GM13977 (cell line): ENCODE data around the gene SNTB2.
"Not testable (repeated sequence)": the region's sequence is repeated elsewhere in the genome, so short reads cannot be mapped to it uniquely, and the experiment has no call there.

Source experiments
- DNase-seq: peaks from one replicate; pipeline ENCODE4 v3.0.0; 2012; ENCODE audit warnings: low spot score
- in situ Hi-C: fragments of 300-500 bp; cut with MboI; formaldehyde crosslinking; loops from one replicate; pipeline ENCODE4 v1.12.0; 2022; ENCODE audit warnings: low sequenced_read_pairs, low pct_unique_long_range_greater_than_20kb, mixed read lengths, inconsistent platforms; ENCODE audit not compliant: unreplicated experiment
- TF ChIP-seq, protein P1 (sequence below): IDR thresholded peaks from 2 replicates; pipeline ENCODE4 v1.5.1; 2012; ENCODE audit warnings: mild to moderate bottlenecking, control low read depth; ENCODE audit not compliant: insufficient read depth; ENCODE audit errors: extremely low read depth, missing control alignments

SNTB2 gene

DNA sequence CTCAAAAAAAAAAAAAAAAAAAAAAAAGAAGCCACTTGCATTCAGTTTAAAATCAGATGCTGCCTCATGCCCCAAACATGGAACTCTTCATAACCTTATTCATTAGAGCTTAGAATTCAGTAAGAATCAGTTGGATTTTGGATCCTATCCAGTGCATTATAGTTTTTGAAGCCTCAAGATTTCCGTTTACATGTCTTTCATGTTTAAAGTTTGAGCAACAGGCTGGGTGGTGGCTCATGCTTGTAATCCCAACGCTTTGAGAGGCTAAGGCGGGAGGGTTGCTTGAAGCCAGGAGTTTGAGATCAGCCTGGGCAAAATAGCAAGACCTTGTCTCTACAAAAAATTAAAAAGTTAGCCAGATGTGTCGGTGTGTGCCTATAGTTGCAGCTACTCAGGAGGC, 55.0 kb downstream of the SNTB2 start:
- no peak for DNase-seq
- in situ Hi-C loops: no loop called here
- TF ChIP-seq, protein P1, sequence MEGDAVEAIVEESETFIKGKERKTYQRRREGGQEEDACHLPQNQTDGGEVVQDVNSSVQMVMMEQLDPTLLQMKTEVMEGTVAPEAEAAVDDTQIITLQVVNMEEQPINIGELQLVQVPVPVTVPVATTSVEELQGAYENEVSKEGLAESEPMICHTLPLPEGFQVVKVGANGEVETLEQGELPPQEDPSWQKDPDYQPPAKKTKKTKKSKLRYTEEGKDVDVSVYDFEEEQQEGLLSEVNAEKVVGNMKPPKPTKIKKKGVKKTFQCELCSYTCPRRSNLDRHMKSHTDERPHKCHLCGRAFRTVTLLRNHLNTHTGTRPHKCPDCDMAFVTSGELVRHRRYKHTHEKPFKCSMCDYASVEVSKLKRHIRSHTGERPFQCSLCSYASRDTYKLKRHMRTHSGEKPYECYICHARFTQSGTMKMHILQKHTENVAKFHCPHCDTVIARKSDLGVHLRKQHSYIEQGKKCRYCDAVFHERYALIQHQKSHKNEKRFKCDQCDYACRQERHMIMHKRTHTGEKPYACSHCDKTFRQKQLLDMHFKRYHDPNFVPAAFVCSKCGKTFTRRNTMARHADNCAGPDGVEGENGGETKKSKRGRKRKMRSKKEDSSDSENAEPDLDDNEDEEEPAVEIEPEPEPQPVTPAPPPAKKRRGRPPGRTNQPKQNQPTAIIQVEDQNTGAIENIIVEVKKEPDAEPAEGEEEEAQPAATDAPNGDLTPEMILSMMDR: no peak

DNA sequence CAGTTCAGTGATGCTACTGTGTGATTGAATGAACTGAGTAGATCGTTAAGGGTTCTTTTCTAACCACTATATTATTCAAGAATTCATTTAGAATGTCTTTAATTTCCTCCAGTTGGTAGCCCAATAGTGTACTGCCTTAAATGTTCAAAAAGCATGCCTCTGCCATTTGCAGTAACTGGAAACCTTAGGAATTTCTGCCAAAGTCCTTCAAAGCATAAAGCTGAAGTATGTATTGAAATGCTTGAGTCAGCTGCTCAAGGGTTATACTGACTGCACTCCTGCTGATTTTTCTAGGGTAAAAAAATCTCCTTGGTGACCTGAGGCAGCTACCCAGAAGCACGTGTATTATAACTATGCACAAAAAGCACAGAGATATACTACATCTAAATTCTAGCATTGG, 56.5 kb downstream of the SNTB2 start:
- TF ChIP-seq, protein P1: no peak
- in situ Hi-C loops: no loop called here
- DNase-seq: no peak

DNA sequence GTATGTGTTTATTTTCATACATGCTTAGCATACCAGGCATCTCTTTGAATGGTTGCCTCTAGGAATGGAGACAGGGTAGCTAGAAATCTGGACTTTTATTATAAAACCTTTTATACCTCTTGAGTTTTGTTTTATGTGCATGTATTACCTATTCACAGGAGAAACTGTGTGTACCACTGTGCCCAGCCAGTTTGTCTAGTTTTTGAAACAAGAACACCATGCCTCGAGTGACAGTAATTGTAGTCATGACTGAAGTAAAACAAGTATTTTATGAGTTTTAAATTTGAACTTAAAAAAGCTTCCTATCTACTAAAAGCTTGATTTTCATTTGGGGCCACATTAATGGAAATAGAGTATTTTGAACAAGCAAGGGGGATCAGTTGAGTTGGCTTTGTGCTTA, 57.4 kb downstream of the SNTB2 start:
- TF ChIP-seq, protein P1: no peak
- DNase-seq: no peak
- in situ Hi-C loops: no loop called here

DNA sequence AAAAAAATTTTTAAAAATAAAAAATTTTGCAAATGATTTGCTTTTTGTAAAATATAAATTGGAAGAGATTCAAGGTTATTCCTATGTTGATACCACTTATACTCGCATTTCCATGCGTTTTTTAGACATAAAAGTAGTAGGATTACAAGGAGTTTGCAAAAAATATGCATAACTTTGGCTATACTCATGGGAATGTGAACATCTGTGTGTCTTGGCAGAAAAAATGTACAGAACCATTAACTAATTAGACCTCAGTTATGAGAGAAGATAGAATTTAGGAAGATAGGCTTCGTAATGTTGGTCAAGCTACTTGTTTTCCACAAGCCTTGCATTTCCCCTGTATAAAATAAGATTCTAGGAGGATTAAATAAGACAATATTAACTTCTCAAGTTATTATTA, 63.1 kb downstream of the SNTB2 start:
- in situ Hi-C loops: no loop called here
- TF ChIP-seq, protein P1: no peak
- no peak for DNase-seq

DNA sequence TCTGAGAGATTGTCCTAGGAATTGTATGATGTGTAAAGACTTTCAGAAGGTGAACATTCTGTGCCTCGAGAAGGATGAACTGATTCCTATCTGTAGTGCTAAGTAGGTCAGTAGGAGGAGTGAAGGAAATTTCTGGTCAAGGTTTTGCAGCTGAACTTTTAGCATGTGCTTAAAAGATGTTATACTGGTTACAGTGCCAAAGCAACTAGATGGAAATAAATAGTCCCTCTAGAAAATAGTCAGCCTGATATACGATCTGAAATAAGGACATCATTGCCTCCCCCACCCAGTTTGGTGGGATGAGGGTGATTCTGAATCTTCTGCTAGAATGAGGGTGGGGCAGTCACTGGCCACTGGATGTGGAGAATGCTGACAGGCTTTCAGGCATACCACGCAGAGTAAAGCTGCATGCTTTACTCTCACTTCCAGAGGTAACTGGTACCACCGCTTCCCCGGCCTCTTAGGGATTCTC, 66.9 kb downstream of the SNTB2 start:
- TF ChIP-seq, protein P1: no peak
- DNase-seq: no peak
- in situ Hi-C loops: no loop called here

DNA sequence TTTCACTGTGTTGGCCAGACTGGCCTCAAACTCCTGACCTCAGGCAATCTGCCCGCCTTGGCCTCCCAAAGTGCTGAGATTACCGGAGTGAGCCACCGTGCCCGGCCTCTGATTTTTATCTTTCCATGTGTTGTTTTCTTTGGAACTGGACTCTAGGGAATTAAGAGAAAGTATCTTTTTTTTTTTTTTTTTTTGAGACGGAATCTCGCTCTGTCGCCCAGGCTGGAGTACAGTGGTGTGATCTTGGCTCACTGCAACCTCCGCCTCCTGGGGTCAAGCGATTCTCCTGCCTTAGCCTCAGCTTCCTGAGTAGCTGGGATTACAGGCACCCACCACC, 72.4 kb downstream of the SNTB2 start:
- DNase-seq, in situ Hi-C loops: not testable (repeated sequence)

DNA sequence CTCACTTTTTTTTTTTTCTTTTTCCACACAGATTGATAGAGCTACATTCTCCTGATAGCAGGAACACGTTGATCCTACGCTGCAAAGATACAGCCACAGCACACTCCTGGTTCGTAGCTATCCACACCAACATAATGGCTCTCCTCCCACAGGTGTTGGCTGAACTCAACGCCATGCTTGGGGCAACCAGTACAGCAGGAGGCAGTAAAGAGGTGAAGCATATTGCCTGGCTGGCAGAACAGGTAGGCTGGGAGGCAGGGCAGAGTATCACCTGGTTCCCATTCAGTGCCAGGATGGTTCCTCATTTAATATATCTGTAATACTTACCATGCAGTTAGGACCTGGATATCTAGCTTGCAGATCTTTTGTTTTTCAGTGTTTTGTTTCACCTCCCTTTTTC, 73.1 kb downstream of the SNTB2 start:
- TF ChIP-seq, protein P1: no peak

More for the DNA sequence above, 73.1 kb downstream of the SNTB2 start:
- no peak for DNase-seq
- in situ Hi-C loops: no loop called here
